Measurements from ENCODE around the gene ABHD17A.
"Not testable (repeated sequence)": the region's sequence is repeated elsewhere in the genome, so short reads cannot be mapped to it uniquely, and the experiment has no call there.

The ABHD17A gene

DNA sequence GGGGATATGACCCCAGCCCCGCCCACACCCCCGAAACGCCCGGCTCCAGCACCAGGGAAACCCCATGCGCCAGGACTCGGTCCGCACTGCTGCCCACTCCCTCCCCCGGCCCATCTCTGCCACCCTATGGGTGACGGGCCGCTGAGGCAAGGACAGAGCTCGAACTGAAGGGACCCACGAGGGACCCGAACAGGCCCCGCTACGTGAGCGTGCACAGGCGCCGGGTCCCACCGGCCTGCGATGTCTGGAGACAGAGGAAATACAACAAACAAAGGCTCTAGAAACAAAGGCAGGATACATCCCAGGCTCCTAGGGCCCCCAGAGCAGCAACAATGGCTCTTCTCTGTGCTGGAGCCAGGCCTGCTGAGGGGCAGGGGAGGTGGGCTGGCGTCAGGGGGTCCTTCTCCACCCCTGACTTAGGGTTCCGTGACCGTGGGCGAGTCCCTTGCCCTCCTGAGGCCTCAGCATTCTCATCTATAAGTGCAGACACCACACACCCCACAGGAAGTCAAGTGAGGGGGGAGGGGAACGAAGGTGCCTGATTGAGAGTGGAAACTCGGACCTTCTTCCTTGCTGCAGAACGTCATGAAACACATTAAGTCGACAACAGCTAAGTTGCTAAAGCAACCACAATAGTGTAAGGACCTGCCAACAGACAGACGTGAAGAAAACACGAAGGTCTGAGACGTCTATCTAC lies 3.1 kb downstream of the ABHD17A start:
- H3K4me3 ChIP-seq (ENCODE audit: low read depth, low read length) = no peak overlapping the region

- H3K4me3 ChIP-seq (ENCODE audit: low read depth, low read length) = not testable (repeated sequence)
Measured at GRCh38 chr19:1881393-1882088, 3.8 kb downstream of the ABHD17A start.

- no peak overlapping the region for H3K4me3 ChIP-seq (ENCODE audit: low read depth, low read length)
Measured at GRCh38 chr19:1880611-1881392, 4.5 kb downstream of the ABHD17A start.

DNA sequence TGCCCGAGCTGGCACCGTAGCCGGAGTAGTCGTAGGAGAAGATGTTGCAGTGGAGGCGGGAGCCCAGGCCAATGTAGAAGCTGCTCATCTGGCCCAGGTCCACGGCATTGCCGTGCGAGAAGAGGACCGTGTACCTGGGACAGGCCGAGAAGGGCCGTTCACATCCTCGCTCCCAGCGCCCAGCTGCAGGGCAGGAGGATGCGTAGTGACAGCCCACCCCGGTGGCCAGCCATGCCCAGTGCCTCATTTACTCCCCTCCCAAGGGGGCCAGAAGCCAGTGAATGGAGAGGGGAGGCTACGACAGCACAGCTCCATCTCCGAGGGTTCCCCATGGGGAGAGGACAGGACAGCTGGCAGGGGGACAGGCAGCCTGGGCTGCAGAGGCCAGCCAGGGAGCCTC lies 5.3 kb downstream of the ABHD17A start:
- not testable (repeated sequence) for H3K4me3 ChIP-seq (ENCODE audit: low read depth, low read length)

DNA sequence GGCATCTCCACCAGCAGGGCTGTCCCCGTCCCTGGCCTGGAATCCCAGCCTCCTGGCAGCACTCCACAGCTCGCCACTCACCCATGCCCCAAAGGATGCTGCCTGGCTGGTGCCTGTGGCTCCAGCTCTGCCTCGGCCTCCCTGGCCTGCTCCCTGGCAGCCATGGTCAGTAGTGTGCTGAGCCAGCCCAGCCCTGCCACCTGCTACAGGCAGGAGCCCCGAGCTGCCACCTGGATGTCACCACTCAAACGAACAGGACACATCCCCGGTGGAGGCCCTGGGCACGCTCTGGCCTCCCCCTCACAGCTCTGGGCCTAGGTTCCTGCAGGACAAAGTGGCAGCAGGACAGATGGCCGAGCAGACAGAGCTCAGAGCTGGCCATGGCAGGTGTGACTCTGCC lies 6.7 kb downstream of the ABHD17A start:
- H3K4me3 ChIP-seq (ENCODE audit: low read depth, low read length) = not testable (repeated sequence)

- H3K4me3 ChIP-seq (ENCODE audit: low read depth, low read length) = not testable (repeated sequence)
Measured at GRCh38 chr19:1877280-1877660, 8.0 kb downstream of the ABHD17A start.

DNA sequence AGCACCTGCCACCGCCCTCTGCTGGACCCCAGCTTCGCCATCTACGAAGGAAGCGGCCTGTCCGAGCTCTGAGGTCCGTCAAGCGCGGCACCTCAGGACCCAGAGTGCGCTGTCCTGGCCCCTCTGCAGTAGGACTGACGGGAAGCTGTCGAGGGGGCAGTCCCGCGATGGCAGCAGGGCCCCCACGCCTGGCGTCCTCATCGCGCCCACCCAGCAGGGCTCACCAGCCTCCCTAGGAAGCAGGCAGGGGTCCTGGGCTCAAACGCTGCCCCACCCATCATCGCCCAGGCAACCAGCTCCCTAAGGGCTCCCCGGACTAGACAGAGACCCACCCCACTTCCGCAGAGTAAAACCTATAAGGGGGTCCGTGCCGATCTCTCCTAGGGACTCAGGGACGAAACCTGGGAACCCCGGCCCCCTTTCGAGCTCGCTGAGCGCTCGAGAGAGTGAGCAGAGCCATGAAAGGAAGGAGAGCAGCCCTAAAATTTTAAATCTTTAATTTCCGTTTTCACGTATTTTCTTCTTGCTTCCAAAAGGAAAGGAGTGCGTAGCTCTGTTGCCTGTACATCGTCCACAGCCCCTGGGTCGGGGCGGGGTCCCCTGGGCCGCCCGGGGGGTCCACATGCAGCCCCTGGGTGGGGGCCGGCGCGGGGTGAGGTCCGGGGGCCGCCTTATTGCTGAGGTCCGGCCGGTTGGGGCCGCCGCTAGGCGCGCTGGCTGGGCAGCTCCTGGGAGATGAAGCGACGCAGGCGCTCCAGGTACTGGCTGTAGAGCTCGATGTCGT lies 8.6 kb downstream of the ABHD17A start:
- H3K4me3 ChIP-seq (ENCODE audit: low read depth, low read length) = peak overlapping the region; percentile 98

DNA sequence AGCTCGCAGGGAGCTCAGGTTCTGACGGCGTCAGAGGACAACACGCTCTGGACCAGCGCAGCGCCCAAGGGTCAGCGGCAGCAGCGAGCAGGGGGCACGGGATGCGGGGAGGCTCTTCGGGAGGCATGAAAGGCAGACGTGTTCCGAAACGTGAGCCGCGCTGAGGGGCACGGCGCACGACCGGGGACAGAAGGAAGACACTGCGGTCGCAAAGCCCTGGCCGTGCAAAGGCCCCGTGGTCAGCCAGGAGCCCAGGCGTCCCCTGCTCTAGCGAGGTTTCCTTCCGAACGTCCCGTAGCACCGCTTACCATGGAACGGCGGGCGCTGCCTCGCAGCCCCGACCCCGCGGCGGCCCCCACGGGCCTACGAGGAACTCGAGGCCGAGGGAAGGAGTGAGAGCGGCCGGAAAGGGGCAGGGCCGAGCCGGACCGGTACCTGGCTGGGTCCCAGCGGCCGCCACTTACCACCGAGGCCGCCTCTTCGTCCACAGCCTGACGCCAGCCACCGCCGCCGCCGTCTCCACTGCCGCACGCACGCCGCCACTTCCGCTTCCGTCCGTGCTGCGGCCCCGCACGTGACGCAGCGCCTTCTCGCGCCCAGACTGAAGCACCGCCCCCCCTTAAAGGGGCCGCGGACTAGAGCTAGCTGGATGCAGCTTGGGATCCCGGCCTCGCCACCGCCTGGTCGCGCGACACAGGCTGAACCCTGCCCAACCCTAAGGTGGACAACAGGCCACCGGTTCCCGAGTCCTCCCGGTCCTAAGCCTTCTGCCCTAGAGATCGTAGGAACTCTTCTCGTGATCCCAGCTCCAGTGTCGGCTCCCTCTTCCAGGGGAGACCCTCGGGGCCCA lies 9.4 kb downstream of the ABHD17A start:
- peak overlapping the region; percentile 98 for H3K4me3 ChIP-seq (ENCODE audit: low read depth, low read length)

DNA sequence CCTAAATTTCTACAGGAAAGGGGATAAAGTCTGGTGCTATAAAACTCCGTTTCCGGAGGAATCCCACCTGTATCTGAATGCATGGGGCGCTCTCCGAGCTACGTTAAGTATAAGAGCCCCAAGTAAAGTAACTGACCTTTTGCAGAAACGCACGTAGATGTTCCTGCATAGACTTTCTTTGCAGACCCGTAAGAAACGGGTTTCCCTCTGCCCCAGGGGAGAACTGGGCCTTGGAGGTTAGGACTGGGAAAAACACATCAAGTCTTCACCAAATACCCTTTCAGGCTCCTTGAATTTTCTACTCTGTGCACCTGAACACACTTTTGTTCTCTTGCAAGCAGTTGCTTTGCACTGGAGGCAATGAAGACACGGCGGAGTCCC lies 10.0 kb downstream of the ABHD17A start:
- H3K4me3 ChIP-seq (ENCODE audit: low read depth, low read length) = peak overlapping the region; percentile 98

DNA sequence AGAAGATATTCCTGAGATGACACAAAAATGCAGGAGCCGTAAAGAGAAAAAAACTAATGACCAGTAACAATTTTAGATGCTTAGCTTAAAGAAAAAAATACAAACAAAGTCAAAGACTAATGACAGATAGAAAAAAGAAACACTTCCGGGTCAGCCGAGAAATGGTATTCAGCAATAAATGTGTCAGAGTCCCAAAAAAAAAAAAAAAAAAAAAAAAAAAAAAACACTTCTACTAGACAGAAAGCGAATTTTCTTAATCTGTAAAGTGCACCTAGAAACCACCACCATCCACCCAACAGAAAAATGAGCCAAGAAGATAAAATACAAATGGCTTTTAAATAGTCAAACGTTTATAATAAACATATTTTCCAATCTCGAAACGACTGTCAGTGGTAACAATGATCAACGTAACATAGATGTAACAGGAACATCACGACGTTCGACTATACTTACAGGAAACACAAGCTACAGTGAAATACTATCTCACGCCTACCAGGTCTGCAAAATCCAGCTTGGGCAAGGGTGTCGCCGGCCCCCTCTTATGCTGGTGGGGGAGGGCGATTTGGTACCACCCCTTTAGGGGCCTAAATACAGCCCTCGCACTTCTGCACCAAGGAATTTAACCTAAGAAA lies 10.6 kb downstream of the ABHD17A start:
- H3K4me3 ChIP-seq (ENCODE audit: low read depth, low read length) = peak overlapping the region; percentile 98

DNA sequence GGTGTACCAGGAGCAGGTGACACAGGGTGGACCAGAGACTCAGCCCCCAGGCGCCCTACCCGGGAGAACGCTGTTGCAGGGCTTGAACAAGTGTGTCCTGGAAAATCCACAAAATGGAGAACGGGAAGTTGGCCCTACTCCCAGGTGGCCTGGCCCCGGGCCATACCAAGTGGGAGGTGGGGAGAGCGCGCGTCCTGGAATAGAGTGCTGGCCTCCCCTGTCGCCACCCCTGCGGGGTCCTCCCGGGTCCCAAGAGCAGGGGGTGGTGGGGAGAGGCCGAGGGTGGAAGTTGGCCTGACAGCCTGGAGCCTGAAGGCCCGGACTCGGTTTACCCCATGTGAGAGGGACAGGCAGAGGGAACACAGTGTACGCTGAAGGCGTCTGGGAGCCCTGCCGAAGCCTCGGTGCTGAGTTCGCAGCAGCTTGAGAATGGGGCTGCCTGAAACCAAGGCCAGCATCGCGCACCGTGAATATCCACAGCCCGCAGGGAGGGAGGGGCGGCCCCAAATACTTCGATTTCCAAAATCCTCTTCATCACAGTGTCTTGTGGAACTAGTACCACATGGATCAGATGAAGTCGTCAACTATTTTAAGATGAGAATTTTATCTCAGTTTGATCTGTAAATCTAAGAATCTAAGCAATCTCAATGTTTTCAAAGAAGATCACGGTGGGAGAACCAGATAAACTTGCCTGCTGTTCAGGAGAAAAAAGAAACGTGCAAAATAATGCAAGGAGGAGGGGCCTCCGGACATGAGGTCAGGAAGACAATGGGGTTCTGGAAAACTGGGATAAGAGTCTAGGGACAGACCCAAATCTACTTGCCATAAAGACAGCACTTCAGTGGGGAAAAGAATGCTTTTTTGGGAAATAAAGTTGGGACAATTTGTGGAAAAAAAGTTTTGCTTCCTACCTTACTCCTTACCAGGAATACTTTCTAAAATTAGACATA lies 11.5 kb downstream of the ABHD17A start:
- H3K4me3 ChIP-seq (ENCODE audit: low read depth, low read length) = no peak overlapping the region

GRCh38 chr19:1872807-1873523 lies 12.3 kb downstream of the ABHD17A start:
- H3K4me3 ChIP-seq (ENCODE audit: low read depth, low read length) = no peak overlapping the region

GRCh38 chr19:1871630-1872029 lies 13.7 kb downstream of the ABHD17A start:
- no peak overlapping the region for H3K4me3 ChIP-seq (ENCODE audit: low read depth, low read length)

GRCh38 chr19:1871140-1871597 lies 14.1 kb downstream of the ABHD17A start:
- H3K4me3 ChIP-seq (ENCODE audit: low read depth, low read length) = no peak overlapping the region

DNA sequence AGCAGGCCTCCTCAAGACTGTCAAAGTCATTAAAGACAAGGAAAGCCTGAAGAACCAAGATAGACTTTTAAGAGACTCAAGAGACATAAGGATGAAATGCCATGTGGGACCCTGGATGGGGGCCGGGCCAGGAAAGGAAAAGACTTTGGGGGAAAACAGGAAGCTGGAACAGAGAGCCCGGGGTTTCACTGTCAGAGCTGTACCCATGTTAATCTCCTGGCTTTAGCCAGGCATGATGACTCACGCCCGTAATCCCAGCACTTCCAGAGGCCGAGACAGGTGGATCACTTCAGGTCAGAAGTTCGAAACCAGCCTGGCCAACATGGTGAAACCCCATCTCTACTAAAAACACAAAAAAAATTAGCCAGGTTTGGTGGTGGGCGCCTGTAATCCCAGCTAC lies 16.3 kb downstream of the ABHD17A start:
- H3K4me3 ChIP-seq (ENCODE audit: low read depth, low read length) = no peak overlapping the region

- no peak overlapping the region for H3K4me3 ChIP-seq (ENCODE audit: low read depth, low read length)
Measured at GRCh38 chr19:1867349-1867724, 18.0 kb downstream of the ABHD17A start.

- H3K4me3 ChIP-seq (ENCODE audit: low read depth, low read length) = no peak overlapping the region
Measured at GRCh38 chr19:1866693-1867348, 18.5 kb downstream of the ABHD17A start.
